ENCODE measurements around the gene UGT1A10. TPM values are rescaled to one million over a fixed set of nuclear protein-coding genes. Genes with fewer than 3 reads are reported as not detected.

UGT1A10 gene
- total RNA-seq, 2 donors from 2014 or later: 0.41 TPM; not detected in 1

- H3K27ac ChIP-seq: no peak overlapping the region
- no peaks in the 10 kb centered on the region for H3K9me3 ChIP-seq
- H3K36me3 ChIP-seq: no peaks in the 10 kb centered on the region
- DNase-seq (ENCODE audit: low spot score) (no peak), ATAC-seq (ENCODE audit: insufficient number of reproducible peaks, low FRiP score, low read depth) (no peak)
- no peak for TF ChIP-seq CTCF (IDR thresholded peaks at IDR 0.05)
- H3K27me3 ChIP-seq (replicated peaks; ENCODE audit: insufficient read depth): no peaks in the 10 kb centered on the region
- no peaks in the 10 kb centered on the region for H3K4me1 ChIP-seq (ENCODE audit: control insufficient read depth in 1 of 2, low read depth in 2 of 2)
- no peak overlapping the region for H3K4me3 ChIP-seq
Observed at GRCh38 chr2:233791883-233792329, 155.7 kb downstream of the UGT1A10 start.

GRCh38 chr2:233792720-233793119 lies 156.5 kb downstream of the UGT1A10 start:
- DNase-seq (ENCODE audit: low spot score): no peak
- H3K36me3 ChIP-seq: no peaks in the 10 kb centered on the region
- no peak for ATAC-seq (ENCODE audit: insufficient number of reproducible peaks, low FRiP score, low read depth)
- no peak overlapping the region for H3K4me3 ChIP-seq
- no peaks in the 10 kb centered on the region for H3K4me1 ChIP-seq (ENCODE audit: control insufficient read depth in 1 of 2, low read depth in 2 of 2)
- no peak overlapping the region for H3K27ac ChIP-seq
- no peaks in the 10 kb centered on the region for H3K9me3 ChIP-seq
- no peak for TF ChIP-seq CTCF (IDR thresholded peaks at IDR 0.05)
- H3K27me3 ChIP-seq (replicated peaks; ENCODE audit: insufficient read depth): no peaks in the 10 kb centered on the region

- no peaks in the 10 kb centered on the region for H3K4me1 ChIP-seq (ENCODE audit: control insufficient read depth in 1 of 2, low read depth in 2 of 2)
- ATAC-seq (ENCODE audit: insufficient number of reproducible peaks, low FRiP score, low read depth) (no peak), DNase-seq (ENCODE audit: low spot score) (no peak)
- no peak for TF ChIP-seq CTCF (IDR thresholded peaks at IDR 0.05)
- H3K27me3 ChIP-seq (replicated peaks; ENCODE audit: insufficient read depth): no peaks in the 10 kb centered on the region
- no peaks in the 10 kb centered on the region for H3K9me3 ChIP-seq
- H3K27ac ChIP-seq: no peak overlapping the region
- H3K36me3 ChIP-seq: no peaks in the 10 kb centered on the region
- no peak overlapping the region for H3K4me3 ChIP-seq
Observed at GRCh38 chr2:233793465-233794127, 157.3 kb downstream of the UGT1A10 start.

- H3K4me3 ChIP-seq: no peak overlapping the region
- no peak overlapping the region for H3K27ac ChIP-seq
- no peak for ATAC-seq (ENCODE audit: insufficient number of reproducible peaks, low FRiP score, low read depth)
- H3K27me3 ChIP-seq (replicated peaks; ENCODE audit: insufficient read depth): no peaks in the 10 kb centered on the region
- TF ChIP-seq CTCF (IDR thresholded peaks at IDR 0.05): no peak
- DNase-seq (ENCODE audit: low spot score): no peak
- no peaks in the 10 kb centered on the region for H3K9me3 ChIP-seq
- H3K36me3 ChIP-seq: no peaks in the 10 kb centered on the region
- H3K4me1 ChIP-seq (ENCODE audit: control insufficient read depth in 1 of 2, low read depth in 2 of 2): no peaks in the 10 kb centered on the region
Observed at GRCh38 chr2:233794128-233794658, 157.9 kb downstream of the UGT1A10 start.

GRCh38 chr2:233795735-233796171 lies 159.5 kb downstream of the UGT1A10 start:
- H3K4me1 ChIP-seq (ENCODE audit: control insufficient read depth in 1 of 2, low read depth in 2 of 2): no peaks in the 10 kb centered on the region
- no peaks in the 10 kb centered on the region for H3K27me3 ChIP-seq (replicated peaks; ENCODE audit: insufficient read depth)
- DNase-seq (ENCODE audit: low spot score): no peak
- no peak overlapping the region for H3K27ac ChIP-seq
- no peak for TF ChIP-seq CTCF (IDR thresholded peaks at IDR 0.05)
- no peaks in the 10 kb centered on the region for H3K9me3 ChIP-seq
- H3K36me3 ChIP-seq: no peaks in the 10 kb centered on the region
- no peak overlapping the region for H3K4me3 ChIP-seq
- ATAC-seq (ENCODE audit: insufficient number of reproducible peaks, low FRiP score, low read depth): no peak
